K562 (cell line): ENCODE data around the gene COL15A1. TPM values are rescaled to one million over a fixed set of nuclear protein-coding genes. Genes with fewer than 3 reads are reported as not detected.

Experiments used
- ATAC-seq: fragments of 200-7000 bp; cut with Tn5 transposase; 3 replicates; pipeline ENCODE4 v1.9.1; 2020; ENCODE audit warnings: moderate library complexity
- BruUV-seq: library from RNA; stranded (reverse); fragments of 400-500 nt; replicated peaks from 2 replicates; lab custom pipeline; 2021; lab: Mats Ljungman, UMichigan
- CTCF ChIA-PET: fragments of 300-600 bp; formaldehyde crosslinking; extraction: SDS; loops from one replicate; lab custom pipeline; 2021; ENCODE audit warnings: low intra/inter-chr PET ratio; lab: Yijun Ruan, JAX
- POLR2A ChIA-PET: fragments of 300-600, 350-650 bp; sonication (Branson Sonifier 250); formaldehyde crosslinking; extraction: SDS; loops from one replicate; lab custom pipeline; 2021; ENCODE audit warnings: antibody characterized with exemption, inconsistent platforms; lab: Yijun Ruan, JAX
- DNase-seq, 4 experiments: peaks; one replicate each; pipeline versions ENCODE4 v3.0.0 to v3.0.0-alpha.2; 2011 to 2018; ENCODE audit warnings: low spot score in 3 of 4, mixed read lengths in 3 of 4; ENCODE audit errors: extremely low read depth in 1 of 4
- FAIRE-seq: peaks from 2 replicates; lab custom pipeline; 2011; peaks lifted over from hg19 to GRCh38; lab: Jason Lieb, UNC
- H2AFZ ChIP-seq: 2 replicates; pipeline ENCODE4 v1.6.0; 2011; ENCODE audit warnings: low read depth, low read length, control low read depth, inconsistent platforms
- H3K27ac ChIP-seq: fragments of 200-600 bp; 3 replicates; pipeline ENCODE4 v1.8.0; 2011; ENCODE audit warnings: low read depth, mild to moderate bottlenecking, control low read depth, inconsistent platforms, low read length, moderate library complexity, mixed read lengths; ENCODE audit errors: extremely low read depth
- H3K27me3 ChIP-seq, 2 experiments: fragments of 300-600 bp in 1 of 2; 2 replicates in 1 of 2; 3 replicates in 1 of 2; pipeline versions ENCODE4 v1.6.0 to v1.8.0; 2011; ENCODE audit warnings: inconsistent platforms in 2 of 2, low read length in 2 of 2, mild to moderate bottlenecking in 1 of 2, mixed read lengths in 1 of 2, moderate library complexity in 1 of 2; ENCODE audit not compliant: control insufficient read depth in 2 of 2, insufficient read depth in 2 of 2
- H3K36me3 ChIP-seq: fragments of 300-600 bp; 3 replicates; pipeline ENCODE4 v1.8.0; 2011; ENCODE audit warnings: mild to moderate bottlenecking, low read length, inconsistent platforms; ENCODE audit not compliant: control insufficient read depth, insufficient read depth
- H3K4me1 ChIP-seq, 2 experiments: fragments of 200-600 bp in 1 of 2; replicated peaks in 1 of 2; 2 replicates in 1 of 2; 3 replicates in 1 of 2; pipeline versions ENCODE4 v1.5.1 to v1.8.0; 2011; ENCODE audit warnings: inconsistent platforms in 2 of 2, low read length in 2 of 2, mild to moderate bottlenecking in 1 of 2, mixed read lengths in 1 of 2, moderate library complexity in 1 of 2; ENCODE audit not compliant: control insufficient read depth in 2 of 2, insufficient read depth in 2 of 2
- H3K4me2 ChIP-seq: 2 replicates; pipeline ENCODE4 v1.6.1; 2011; ENCODE audit warnings: low read length, control low read depth, inconsistent platforms, mixed read lengths; ENCODE audit not compliant: insufficient read depth
- H3K4me3 ChIP-seq: fragments of 200-600 bp; sonication (generic), shearing (Covaris generic); 2 replicates; pipeline ENCODE4 v1.5.1; 2016; ENCODE audit warnings: control low read depth, inconsistent platforms
- H3K79me2 ChIP-seq: fragments of 200-600 bp; 3 replicates; pipeline ENCODE4 v1.8.0; 2011; ENCODE audit warnings: low read length, inconsistent platforms; ENCODE audit not compliant: control insufficient read depth, insufficient read depth
- H3K9ac ChIP-seq, 2 experiments: 2 replicates each; pipeline versions ENCODE4 v1.6.0 to v1.6.1; 2011; ENCODE audit warnings: low read depth in 2 of 2, low read length in 2 of 2, control low read depth in 1 of 2, inconsistent platforms in 1 of 2, mild to moderate bottlenecking in 1 of 2, mixed read lengths in 1 of 2; ENCODE audit not compliant: insufficient read depth in 1 of 2
- H3K9me1 ChIP-seq: one replicate; pipeline ENCODE4 v1.6.0; 2011; ENCODE audit warnings: inconsistent platforms, mild to moderate bottlenecking, low read length, moderate library complexity; ENCODE audit not compliant: control insufficient read depth, insufficient read depth
- H3K9me3 ChIP-seq: replicated peaks from 2 replicates; pipeline ENCODE4 v1.5.1; 2011; ENCODE audit warnings: low read depth, low read length, inconsistent platforms; ENCODE audit not compliant: control insufficient read depth, insufficient read depth
- H4K20me1 ChIP-seq: replicated peaks from 2 replicates; pipeline ENCODE4 v1.6.1; 2011; ENCODE audit warnings: low read length, inconsistent platforms, mixed read lengths; ENCODE audit not compliant: control insufficient read depth, insufficient read depth
- BRD9 ChIP-seq: fragments of 450-650 bp; IDR thresholded peaks from 2 replicates; pipeline ENCODE4 v1.6.1; 2018; ENCODE audit warnings: low read depth; ENCODE audit not compliant: partially characterized antibody
- EHMT2 ChIP-seq: fragments of 450-650 bp; IDR thresholded peaks from 2 replicates; pipeline ENCODE4 v1.6.1; 2018; ENCODE audit warnings: antibody characterized with exemption
- HCFC1 ChIP-seq: IDR thresholded peaks from 2 replicates; pipeline ENCODE4 v1.6.1; 2012; ENCODE audit warnings: low read depth, low read length, improper control_type of control experiment
- HDAC6 ChIP-seq: IDR thresholded peaks from 2 replicates; pipeline ENCODE4 v1.6.1; 2012; ENCODE audit warnings: low read depth, mild to moderate bottlenecking, control low read depth, inconsistent platforms, low read length, moderate library complexity
- IRF2 ChIP-seq: sonication (generic); formaldehyde crosslinking; IDR thresholded peaks from 2 replicates; pipeline ENCODE4 v1.8.1; 2022; ENCODE audit warnings: mild to moderate bottlenecking, missing genetic modification reagents
- MCM3 ChIP-seq: fragments of 450-650 bp; IDR thresholded peaks from 2 replicates; pipeline ENCODE4 v1.6.1; 2016
- NR3C1 ChIP-seq: sonication (generic); formaldehyde crosslinking; IDR thresholded peaks from 2 replicates; pipeline ENCODE4 v1.8.1; 2022; ENCODE audit warnings: missing genetic modification reagents
- PTRF ChIP-seq: fragments of 450-650 bp; IDR thresholded peaks from 2 replicates; pipeline ENCODE4 v1.6.1; 2016; ENCODE audit warnings: mild to moderate bottlenecking, missing genetic modification characterization, missing compliant biosample characterization
- SIRT6 ChIP-seq: IDR thresholded peaks from one replicate; pipeline ENCODE4 v1.6.1; 2012; ENCODE audit warnings: low read depth, mild to moderate bottlenecking, control low read depth, inconsistent platforms, low read length, moderate library complexity
- SREBF2 ChIP-seq: sonication (generic); formaldehyde crosslinking; IDR thresholded peaks from 2 replicates; pipeline ENCODE4 v1.4.0; 2020; ENCODE audit warnings: mild to moderate bottlenecking, missing genetic modification reagents
- ZNF165 ChIP-seq: fragments of 250-450 bp; sonication (Bioruptor Pico); IDR thresholded peaks from 2 replicates; pipeline ENCODE4 v1.4.0; 2020; ENCODE audit warnings: borderline replicate concordance
- ZNF253 ChIP-seq: fragments of 250-450 bp; sonication (Bioruptor Pico); conservative IDR thresholded peaks from 2 replicates; pipeline ENCODE4 v1.6.1; 2021; ENCODE audit warnings: mild to moderate bottlenecking
- ZNF280B ChIP-seq: fragments of 250-450 bp; sonication (Bioruptor Pico); IDR thresholded peaks from 2 replicates; pipeline ENCODE4 v1.5.1; 2021; ENCODE audit warnings: mild to moderate bottlenecking
- ZNF449 ChIP-seq: fragments of 250-450 bp; sonication (Bioruptor Pico); IDR thresholded peaks from 2 replicates; pipeline ENCODE4 v1.8.0; 2022; ENCODE audit warnings: moderate library complexity, mild to moderate bottlenecking, inconsistent platforms
- WGBS: fragments of 100-300 bp; shearing (Covaris generic); methylation state at CpG from one replicate; pipeline ENCODE4 v1.1.6; 2016; ENCODE audit warnings: low coverage, mixed read lengths; ENCODE audit not compliant: insufficient coverage; ENCODE audit errors: missing lambda C conversion rate; 5-methylcytosine and 5-hydroxymethylcytosine counted together
- in situ Hi-C: fragments of 300-500 bp; cut with MboI; formaldehyde crosslinking; loops from 4 replicates; pipeline ENCODE4 v1.15.0; 2018; ENCODE audit warnings: inconsistent platforms, mixed read lengths
- intact Hi-C: fragments of 100-400 bp; cut with micrococcal nuclease; formaldehyde crosslinking; loops from 2 replicates; pipeline ENCODE4 v1.14.2; 2022
- polyA plus RNA-seq, 8 experiments: library from polyadenylated mRNA; depleted of rRNA in 4 of 8; stranded (reverse) in 5 of 8; unstranded in 3 of 8; fragments of >200 nt; fragmentation: Nextera tagmentation in 2 of 8; fragmentation: Illumina TruSeq in 1 of 8; extraction: Ambion mirVana in 2 of 8; extraction: Trizol in 1 of 8; gene quantifications; 2 replicates each; pipeline versions ENCODE4 v1.2.1 to v1.2.3, GENCODE V29; 2011 to 2014; ENCODE audit warnings: inconsistent platforms in 1 of 8, missing spikeins in 1 of 8
- total RNA-seq, 7 experiments: library from RNA; depleted of rRNA in 6 of 7; stranded (reverse); fragments of >200 nt in 6 of 7; fragmentation: Illumina TruSeq in 2 of 7; extraction: Trizol in 2 of 7; gene quantifications; 2 replicates each; pipeline versions ENCODE4 v1.2.1 to v1.2.3, GENCODE V29; 2011 to 2021; ENCODE audit warnings: low replicate concordance in 1 of 7
- TF ChIP-seq, protein P1 (sequence below): sonication (generic); formaldehyde crosslinking; IDR thresholded peaks from 2 replicates; pipeline ENCODE4 v1.8.1; 2022; ENCODE audit warnings: missing genetic modification reagents
- TF ChIP-seq, protein P2 (sequence below), 3 experiments: IDR thresholded peaks in 2 of 3; conservative IDR thresholded peaks in 1 of 3; 2 replicates each; pipeline ENCODE4 v1.5.1; 2011 to 2012; ENCODE audit warnings: low read length in 3 of 3, mild to moderate bottlenecking in 3 of 3, control low read depth in 2 of 3, improper control_type of control experiment in 1 of 3, inconsistent platforms in 1 of 3, low read depth in 1 of 3, mixed read lengths in 1 of 3, moderate library complexity in 1 of 3; ENCODE audit not compliant: insufficient read depth in 2 of 3
- TF ChIP-seq, protein P3 (sequence below): fragments of 250-450 bp; sonication (Bioruptor Pico); IDR thresholded peaks from 2 replicates; pipeline ENCODE4 v1.4.0; 2020; ENCODE audit warnings: mild to moderate bottlenecking, moderate library complexity

The COL15A1 gene
- total and polyA plus RNA-seq, 9 of the 15 experiments (the other 6 are each of a cell fraction or from before 2014, with no cell fraction given) = 0.46 to 5.1 (median 2.6) TPM

DNA sequence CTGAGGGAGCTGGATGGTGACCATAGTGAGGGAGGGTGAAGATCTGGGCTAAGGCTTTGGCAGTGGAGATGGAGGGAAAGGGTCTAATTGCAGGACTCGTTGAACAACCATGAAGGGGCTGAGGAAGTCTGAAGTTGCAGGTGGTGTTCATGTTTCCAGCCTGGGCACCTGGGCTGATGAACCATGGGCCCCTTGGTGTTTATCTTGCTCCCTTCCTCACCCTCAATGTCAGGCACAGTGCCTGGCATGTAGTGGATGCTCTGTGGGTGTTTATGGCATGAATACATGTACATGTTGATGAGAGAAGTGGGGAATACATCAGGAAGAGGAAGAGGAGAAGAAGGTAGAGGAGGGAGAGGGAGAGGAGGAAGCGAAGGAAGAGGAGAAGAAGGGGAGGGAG is 31.3 kb upstream of the COL15A1 start:
- peaks cover 6 to 21% of the 10 kb centered on the region in 2 experiments for H3K4me1 ChIP-seq
- H3K36me3 ChIP-seq = no peaks in the 10 kb centered on the region
- ChIA-PET CTCF (no interaction called here), POLR2A (interaction anchor here (1.1 to 1.2 kb wide), 3 partner anchors 8 to 13 kb away, joined by 3 to 5 read pairs (median 4); no protein-coding TSS in a partner anchor)
- H3K27ac ChIP-seq = no peak overlapping the region
- WGBS = 14% methylated on average over 1 of the region's 2 CpGs
- H3K9me3 ChIP-seq = no peaks in the 10 kb centered on the region
- H3K79me2 ChIP-seq = no peaks in the 10 kb centered on the region
- ATAC-seq (no peak), FAIRE-seq (no peak), DNase-seq (no peak)
- no peak overlapping the region for H2AFZ ChIP-seq
- in situ Hi-C loops (no loop called here), intact Hi-C loops (no loop called here)
- no peak overlapping the region for H3K9ac ChIP-seq
- H4K20me1 ChIP-seq = no peaks in the 10 kb centered on the region
- H3K4me2 ChIP-seq = no peak overlapping the region
- no peaks in the 10 kb centered on the region for H3K9me1 ChIP-seq
- no peaks in the 10 kb centered on the region for H3K27me3 ChIP-seq
- BruUV-seq = no TSS peak
- no peak overlapping the region for H3K4me3 ChIP-seq
- TF ChIP-seq ZNF449 (CRISPR knock-in tag) (no peak), ZNF280B (CRISPR knock-in tag) (no peak), PTRF (tag) (no peak), HCFC1 (no peak), MCM3 (no peak), SREBF2 (CRISPR knock-in tag) (no peak), HDAC6 (no peak), ZNF165 (CRISPR knock-in tag) (no peak), NR3C1 (CRISPR knock-in tag) (no peak), ZNF253 (CRISPR knock-in tag) (no peak), EHMT2 (no peak), BRD9 (no peak), SIRT6 (no peak), IRF2 (CRISPR knock-in tag) (no peak)
- TF ChIP-seq, protein P1, sequence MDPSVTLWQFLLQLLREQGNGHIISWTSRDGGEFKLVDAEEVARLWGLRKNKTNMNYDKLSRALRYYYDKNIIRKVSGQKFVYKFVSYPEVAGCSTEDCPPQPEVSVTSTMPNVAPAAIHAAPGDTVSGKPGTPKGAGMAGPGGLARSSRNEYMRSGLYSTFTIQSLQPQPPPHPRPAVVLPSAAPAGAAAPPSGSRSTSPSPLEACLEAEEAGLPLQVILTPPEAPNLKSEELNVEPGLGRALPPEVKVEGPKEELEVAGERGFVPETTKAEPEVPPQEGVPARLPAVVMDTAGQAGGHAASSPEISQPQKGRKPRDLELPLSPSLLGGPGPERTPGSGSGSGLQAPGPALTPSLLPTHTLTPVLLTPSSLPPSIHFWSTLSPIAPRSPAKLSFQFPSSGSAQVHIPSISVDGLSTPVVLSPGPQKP (CRISPR knock-in tag) = no peak
- TF ChIP-seq, protein P2, sequence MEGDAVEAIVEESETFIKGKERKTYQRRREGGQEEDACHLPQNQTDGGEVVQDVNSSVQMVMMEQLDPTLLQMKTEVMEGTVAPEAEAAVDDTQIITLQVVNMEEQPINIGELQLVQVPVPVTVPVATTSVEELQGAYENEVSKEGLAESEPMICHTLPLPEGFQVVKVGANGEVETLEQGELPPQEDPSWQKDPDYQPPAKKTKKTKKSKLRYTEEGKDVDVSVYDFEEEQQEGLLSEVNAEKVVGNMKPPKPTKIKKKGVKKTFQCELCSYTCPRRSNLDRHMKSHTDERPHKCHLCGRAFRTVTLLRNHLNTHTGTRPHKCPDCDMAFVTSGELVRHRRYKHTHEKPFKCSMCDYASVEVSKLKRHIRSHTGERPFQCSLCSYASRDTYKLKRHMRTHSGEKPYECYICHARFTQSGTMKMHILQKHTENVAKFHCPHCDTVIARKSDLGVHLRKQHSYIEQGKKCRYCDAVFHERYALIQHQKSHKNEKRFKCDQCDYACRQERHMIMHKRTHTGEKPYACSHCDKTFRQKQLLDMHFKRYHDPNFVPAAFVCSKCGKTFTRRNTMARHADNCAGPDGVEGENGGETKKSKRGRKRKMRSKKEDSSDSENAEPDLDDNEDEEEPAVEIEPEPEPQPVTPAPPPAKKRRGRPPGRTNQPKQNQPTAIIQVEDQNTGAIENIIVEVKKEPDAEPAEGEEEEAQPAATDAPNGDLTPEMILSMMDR (IDR thresholded peaks at IDR 0.05 in 2 of 3, conservative IDR thresholded peaks at IDR 0.05 in 1 of 3; ENCODE audit: insufficient read depth in 2 of 3, low read depth in 1 of 3, low read length in 3 of 3) = no peak
- TF ChIP-seq, protein P3, sequence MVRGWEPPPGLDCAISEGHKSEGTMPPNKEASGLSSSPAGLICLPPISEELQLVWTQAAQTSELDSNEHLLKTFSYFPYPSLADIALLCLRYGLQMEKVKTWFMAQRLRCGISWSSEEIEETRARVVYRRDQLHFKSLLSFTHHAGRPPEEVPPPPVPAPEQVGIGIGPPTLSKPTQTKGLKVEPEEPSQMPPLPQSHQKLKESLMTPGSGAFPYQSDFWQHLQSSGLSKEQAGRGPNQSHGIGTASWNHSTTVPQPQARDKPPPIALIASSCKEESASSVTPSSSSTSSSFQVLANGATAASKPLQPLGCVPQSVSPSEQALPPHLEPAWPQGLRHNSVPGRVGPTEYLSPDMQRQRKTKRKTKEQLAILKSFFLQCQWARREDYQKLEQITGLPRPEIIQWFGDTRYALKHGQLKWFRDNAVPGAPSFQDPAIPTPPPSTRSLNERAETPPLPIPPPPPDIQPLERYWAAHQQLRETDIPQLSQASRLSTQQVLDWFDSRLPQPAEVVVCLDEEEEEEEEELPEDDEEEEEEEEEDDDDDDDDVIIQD (CRISPR knock-in tag) = no peak
